ENCODE results near the gene CELSR1.

CELSR1 gene

DNA sequence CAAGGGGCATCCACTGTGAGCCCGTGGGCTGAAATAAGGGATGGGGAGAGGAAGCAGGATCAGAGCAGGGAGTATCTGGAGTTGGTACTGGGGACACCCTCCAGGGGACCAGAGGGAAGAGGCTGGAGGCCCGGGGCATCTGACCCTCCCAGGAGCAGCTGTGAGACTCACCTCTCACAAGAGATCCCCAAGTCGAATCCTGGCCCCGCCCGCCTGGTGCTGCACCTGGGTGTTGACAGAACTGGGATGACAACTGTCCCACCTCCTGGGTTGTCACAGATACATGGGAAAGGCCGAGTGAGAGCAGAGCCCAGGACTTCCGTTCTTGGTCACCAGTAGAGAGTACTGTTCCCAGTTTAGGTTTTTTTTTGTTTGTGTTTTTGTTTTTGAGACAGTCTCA is 78.9 kb downstream of the CELSR1 start:
- DNase-seq (ENCODE audit: low read depth in 2 of 2), result no peak

GRCh38 chr22:46457502-46458488 is 79.6 kb downstream of the CELSR1 start:
- DNase-seq (ENCODE audit: low read depth in 2 of 2), result no peak

DNA sequence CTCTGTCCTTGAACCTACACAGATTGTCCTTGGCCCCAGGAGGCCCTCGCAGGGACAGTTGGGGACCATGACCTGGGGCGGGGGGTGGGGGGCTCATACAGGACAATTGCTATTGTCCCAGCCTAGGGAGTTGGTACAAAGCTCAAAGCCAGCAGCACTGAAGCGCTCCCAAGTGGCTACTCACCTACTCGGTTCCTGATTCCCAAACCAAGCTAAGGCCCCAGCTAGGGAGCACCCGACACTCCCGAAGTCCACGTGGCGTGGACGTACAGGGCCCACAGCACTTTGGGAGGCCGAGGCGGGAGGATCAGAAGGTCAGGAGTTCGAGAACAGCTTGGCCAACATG is 80.6 kb downstream of the CELSR1 start:
- DNase-seq (ENCODE audit: low read depth in 2 of 2), result no peak

GRCh38 chr22:46455446-46455845 is 82.0 kb downstream of the CELSR1 start:
- DNase-seq (ENCODE audit: low read depth in 2 of 2), result no peak

DNA sequence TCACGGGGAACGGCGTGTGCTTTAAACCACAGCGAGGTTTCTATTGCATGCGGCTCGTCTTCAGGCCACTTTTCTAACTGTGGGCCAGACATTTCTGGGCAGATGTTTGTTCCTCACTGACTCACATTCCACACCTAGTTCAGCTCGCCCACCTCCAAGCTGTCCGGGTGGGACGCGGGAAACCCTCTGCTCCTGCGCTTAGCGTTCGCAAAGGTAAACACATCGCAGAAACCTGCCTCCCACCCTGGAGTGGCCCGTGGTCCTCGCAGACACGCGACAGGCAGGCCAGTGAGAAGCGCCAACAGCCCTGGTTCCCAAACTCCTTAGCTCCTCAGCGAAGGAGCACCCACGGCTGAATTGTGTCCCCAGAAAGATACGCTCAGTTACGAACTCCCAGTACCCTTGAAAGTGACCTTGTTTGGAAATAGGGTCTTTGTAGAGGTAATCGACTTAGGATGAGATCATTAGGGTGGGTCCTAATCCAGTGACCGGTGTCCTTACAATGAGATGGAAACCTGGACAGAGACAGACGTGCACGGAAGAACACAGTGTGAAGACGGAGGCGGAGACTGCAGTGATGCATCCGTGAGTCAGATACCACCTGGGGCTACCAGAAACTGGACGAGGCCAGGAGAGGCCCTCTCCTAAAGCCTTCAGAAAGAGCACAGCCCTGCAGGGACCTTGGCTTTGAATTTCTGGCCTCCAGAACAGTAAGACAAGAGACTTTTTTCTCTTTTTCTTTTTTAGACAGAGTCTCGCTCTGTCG is 82.7 kb downstream of the CELSR1 start:
- no peak for DNase-seq (ENCODE audit: low read depth in 2 of 2)

GRCh38 chr22:46453829-46454503 is 83.5 kb downstream of the CELSR1 start:
- DNase-seq (ENCODE audit: low read depth in 2 of 2), result no peak

- no peak for DNase-seq (ENCODE audit: low read depth in 2 of 2)
Observed at GRCh38 chr22:46453006-46453828, 84.2 kb downstream of the CELSR1 start.

DNA sequence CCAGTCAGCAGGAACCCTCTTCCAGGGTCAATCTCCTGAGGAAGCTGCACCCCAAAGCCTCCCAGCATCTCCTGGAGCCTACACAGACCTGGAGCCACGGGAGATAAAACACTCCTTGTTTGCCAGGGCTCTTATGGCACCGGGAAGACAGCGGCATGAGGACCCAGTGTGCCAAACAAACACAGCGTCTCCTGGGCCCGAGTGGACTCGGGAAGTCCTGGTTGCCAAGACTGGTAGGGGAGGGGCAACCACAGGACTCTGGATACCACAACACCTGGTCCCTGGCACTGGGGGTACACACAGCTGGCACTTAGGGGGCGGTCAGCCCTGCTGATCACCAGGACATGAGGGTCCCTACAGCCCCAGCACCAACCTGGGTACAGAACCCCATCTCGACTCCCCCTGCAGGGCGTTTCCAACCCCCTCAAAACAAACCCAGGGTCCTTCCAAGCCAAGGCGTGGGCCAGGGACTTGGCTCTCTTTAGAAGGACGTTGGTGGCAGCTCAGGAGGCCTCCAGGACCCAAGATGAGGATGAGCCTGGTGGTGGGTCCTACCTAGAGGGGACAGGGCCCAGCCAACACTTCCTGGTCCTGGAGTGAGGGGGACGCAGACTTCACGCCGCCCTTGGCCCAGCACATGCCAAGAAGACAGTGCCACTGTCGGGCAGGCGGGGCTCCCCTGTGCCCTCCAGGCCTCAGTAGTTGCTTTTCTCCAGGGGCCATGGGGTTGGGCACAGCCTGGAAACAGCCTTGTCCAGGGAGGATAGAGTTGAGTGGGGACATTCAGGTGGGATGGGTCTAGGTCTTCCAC is 85.0 kb downstream of the CELSR1 start:
- DNase-seq (ENCODE audit: low read depth in 2 of 2), result no peak

DNA sequence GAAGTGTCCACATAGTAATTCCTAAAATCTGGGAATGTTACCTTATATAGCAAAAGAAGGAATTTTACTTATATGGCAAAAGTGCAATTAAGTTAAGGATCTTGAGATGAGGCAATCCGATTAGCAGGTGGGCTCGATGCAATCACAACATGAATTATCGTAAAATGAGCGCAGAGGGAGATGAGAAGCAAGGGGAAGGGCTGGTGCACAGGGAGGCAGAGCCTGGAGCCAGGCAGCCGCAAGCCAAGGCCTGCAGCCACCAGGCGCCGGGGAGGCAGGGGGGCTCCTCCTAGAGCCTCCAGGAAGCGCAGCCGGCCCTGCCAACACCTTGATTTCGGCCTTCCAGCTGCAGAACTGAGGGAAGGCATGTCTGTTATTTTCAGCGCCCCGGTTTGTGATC is 85.7 kb downstream of the CELSR1 start:
- DNase-seq (ENCODE audit: low read depth in 2 of 2), result no peak

GRCh38 chr22:46450931-46451561 is 86.4 kb downstream of the CELSR1 start:
- DNase-seq (ENCODE audit: low read depth in 2 of 2), result no peak

DNA sequence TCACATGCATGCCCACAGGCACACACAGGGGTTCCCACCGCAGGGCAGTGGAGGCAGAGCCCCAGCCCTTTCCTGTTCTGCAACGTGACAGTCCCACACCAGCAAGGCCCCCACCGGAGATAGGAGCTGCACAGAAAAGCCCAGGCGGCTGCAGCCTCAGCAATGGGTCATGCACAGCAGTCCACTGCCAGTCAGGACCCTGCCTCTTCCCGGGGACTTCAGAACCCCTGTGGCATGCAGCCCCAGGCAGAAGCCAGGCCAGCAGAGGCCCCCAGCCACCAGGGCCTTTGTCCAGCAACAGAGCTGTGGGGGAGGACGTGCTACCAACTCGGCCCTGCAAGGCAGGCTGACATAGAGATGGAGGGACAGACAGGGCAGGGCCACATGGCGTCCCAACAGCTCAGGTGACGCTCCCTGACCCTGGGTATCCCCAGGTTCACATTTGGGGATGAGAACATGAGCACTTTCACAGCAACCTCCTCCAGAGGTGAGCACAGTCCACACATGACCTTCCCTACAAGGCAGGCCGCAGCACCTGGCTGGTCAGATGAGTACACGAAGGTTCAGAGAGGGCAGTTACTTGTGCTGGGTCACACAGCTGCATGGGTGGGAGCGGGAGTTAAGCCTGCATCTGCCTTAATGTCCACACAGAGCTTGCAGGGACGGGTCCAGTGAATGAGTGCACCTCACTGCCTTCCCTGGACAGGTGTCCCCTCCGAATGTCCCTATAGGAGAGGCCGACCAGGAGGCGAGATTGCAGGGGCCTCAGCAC is 87.3 kb downstream of the CELSR1 start:
- no peak for DNase-seq (ENCODE audit: low read depth in 2 of 2)

- no peak for DNase-seq (ENCODE audit: low read depth in 2 of 2)
Observed at GRCh38 chr22:46449116-46449691, 88.2 kb downstream of the CELSR1 start.

GRCh38 chr22:46448333-46448732 is 89.1 kb downstream of the CELSR1 start:
- no peak for DNase-seq (ENCODE audit: low read depth in 2 of 2)

GRCh38 chr22:46447906-46448305 is 89.5 kb downstream of the CELSR1 start:
- DNase-seq (ENCODE audit: low read depth in 2 of 2), result no peak

DNA sequence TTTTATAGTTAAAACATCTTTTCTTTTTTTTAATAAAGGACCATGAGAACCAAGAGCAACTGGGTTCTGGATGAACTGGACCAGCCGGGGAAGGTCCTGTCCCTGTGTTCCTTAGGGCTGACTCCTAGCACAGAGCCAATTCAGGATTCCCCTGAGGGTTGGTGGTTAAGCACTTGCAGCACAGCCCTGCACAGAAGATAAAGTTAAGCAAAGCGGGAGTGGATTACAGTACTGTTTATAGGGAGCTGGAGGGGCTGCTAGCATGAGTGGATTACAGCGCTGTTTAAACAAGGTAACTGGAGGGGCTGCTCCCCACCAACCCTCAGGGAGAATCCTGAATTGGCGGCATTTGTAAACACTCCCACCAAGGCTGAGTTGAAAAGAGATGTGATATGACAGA is 90.6 kb downstream of the CELSR1 start:
- no peak for DNase-seq (ENCODE audit: low read depth in 2 of 2)

DNA sequence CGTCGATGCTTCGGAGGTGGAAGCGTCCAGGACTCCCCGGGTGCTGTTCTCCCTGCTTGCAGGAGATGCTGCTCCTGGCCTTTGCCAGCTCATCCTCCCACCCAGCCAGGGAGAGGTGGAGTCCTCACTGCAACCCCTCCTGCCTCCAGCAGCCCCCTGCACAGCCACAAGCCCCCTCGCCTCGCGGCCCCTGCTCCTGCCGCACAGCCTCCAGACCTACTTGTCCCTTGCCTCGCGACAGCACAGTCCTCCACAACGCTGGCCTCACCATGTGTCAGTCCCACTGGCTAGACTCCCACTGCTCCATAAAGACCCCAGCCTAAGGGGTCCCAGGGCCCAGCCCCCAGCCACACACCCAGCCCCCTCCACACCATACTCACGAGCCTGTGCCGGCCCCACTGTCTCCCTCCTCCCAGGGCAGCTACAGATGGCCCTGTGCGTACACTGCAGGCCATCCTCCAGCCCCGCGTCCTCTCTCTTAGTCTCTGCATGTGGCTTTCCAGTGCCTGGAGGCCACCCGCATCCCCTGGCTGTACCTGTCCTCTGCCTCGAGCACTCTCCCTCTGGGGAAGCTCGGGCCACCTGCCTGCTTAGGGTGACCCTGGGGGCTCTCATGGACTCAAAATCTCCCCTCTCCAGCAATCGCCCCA is 91.5 kb downstream of the CELSR1 start:
- no peak for DNase-seq (ENCODE audit: low read depth in 2 of 2)

GRCh38 chr22:46444390-46444854 is 93.0 kb downstream of the CELSR1 start:
- no peak for DNase-seq (ENCODE audit: low read depth in 2 of 2)

GRCh38 chr22:46443850-46444389 is 93.5 kb downstream of the CELSR1 start:
- DNase-seq (ENCODE audit: low read depth in 2 of 2), result no peak
